DND-41 (cell line): ENCODE data around the gene MTM1.

Experiments used
- ATAC-seq: fragments of 200-7000 bp; cut with Tn5 transposase; 3 replicates; pipeline ENCODE4 v1.9.1; 2021; ENCODE audit warnings: low read depth; ENCODE audit not compliant: insufficient read depth
- DNase-seq: peaks from one replicate; pipeline ENCODE4 v3.0.0-alpha.2; 2020
- H2AFZ ChIP-seq: 2 replicates; pipeline ENCODE4 v1.6.0; 2012; ENCODE audit warnings: low read depth, low read length
- H3K27ac ChIP-seq: 2 replicates; pipeline ENCODE4 v1.5.1; 2012; ENCODE audit warnings: low read length, inconsistent platforms
- H3K27me3 ChIP-seq: fragments of 200-600 bp; sonication (generic); 2 replicates; pipeline ENCODE4 v1.6.0; 2012; ENCODE audit warnings: low read length, mild to moderate bottlenecking, inconsistent platforms; ENCODE audit not compliant: insufficient read depth, poor library complexity
- H3K36me3 ChIP-seq: 2 replicates; pipeline ENCODE4 v1.5.1; 2012; ENCODE audit warnings: low read length, inconsistent platforms; ENCODE audit not compliant: insufficient read depth
- H3K4me1 ChIP-seq: 2 replicates; pipeline ENCODE4 v1.5.1; 2012; ENCODE audit warnings: mild to moderate bottlenecking, low read length; ENCODE audit not compliant: insufficient read depth
- H3K4me2 ChIP-seq: 2 replicates; pipeline ENCODE4 v1.6.0; 2012; ENCODE audit warnings: mild to moderate bottlenecking, moderate library complexity, low read length, inconsistent platforms; ENCODE audit not compliant: insufficient read depth
- H3K4me3 ChIP-seq, 2 experiments: fragments of 200-600 bp in 1 of 2; shearing (Covaris generic) in 1 of 2; 2 replicates each; pipeline ENCODE4 v1.5.1; 2012 to 2016; ENCODE audit warnings: inconsistent platforms in 2 of 2, low read length in 2 of 2, mild to moderate bottlenecking in 2 of 2, low read depth in 1 of 2, moderate library complexity in 1 of 2
- H3K79me2 ChIP-seq: 2 replicates; pipeline ENCODE4 v1.6.0; 2012; ENCODE audit warnings: low read length, inconsistent platforms; ENCODE audit not compliant: insufficient read depth
- H3K9ac ChIP-seq: 2 replicates; pipeline ENCODE4 v1.6.0; 2012; ENCODE audit warnings: low read depth, mild to moderate bottlenecking, inconsistent platforms, low read length, moderate library complexity
- H3K9me3 ChIP-seq: 2 replicates; pipeline ENCODE4 v1.5.1; 2012; ENCODE audit warnings: low read length, moderate library complexity, mild to moderate bottlenecking, inconsistent platforms; ENCODE audit not compliant: insufficient read depth, severe bottlenecking
- H4K20me1 ChIP-seq: 2 replicates; pipeline ENCODE4 v1.6.0; 2012; ENCODE audit warnings: low read length; ENCODE audit not compliant: insufficient read depth
- EZH2 ChIP-seq: IDR thresholded peaks from 3 replicates; pipeline ENCODE4 v1.6.1; 2012; ENCODE audit warnings: borderline replicate concordance, low read depth, mild to moderate bottlenecking, moderate library complexity, low read length, inconsistent platforms; ENCODE audit not compliant: severe bottlenecking
- TF ChIP-seq, protein P1 (sequence below): IDR thresholded peaks from 2 replicates; pipeline ENCODE4 v1.5.1; 2012; ENCODE audit warnings: borderline replicate concordance, low read length, moderate library complexity, mild to moderate bottlenecking; ENCODE audit not compliant: poor library complexity, severe bottlenecking; ENCODE audit errors: extremely low read depth

Gene MTM1

DNA sequence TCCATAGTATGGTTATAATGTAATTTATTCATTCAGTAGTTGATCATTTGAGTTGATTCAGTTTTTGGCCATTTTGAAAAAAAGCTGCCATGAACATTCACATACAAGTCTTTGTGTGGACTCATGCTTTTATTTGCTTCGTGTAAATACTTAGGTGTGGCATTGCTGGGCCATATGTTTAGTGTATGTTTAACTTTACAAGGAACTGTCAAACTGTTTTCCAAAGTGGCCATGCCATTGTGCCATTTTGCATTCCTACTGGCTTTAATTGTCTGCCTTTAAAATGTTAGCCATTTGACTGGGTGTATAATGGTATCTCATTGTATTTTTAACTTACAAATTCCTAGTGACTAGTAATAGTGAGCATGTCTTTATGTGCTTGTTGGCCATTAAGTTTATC, 8.8 kb downstream of the MTM1 start:
- TF ChIP-seq EZH2: no peak
- TF ChIP-seq, protein P1, sequence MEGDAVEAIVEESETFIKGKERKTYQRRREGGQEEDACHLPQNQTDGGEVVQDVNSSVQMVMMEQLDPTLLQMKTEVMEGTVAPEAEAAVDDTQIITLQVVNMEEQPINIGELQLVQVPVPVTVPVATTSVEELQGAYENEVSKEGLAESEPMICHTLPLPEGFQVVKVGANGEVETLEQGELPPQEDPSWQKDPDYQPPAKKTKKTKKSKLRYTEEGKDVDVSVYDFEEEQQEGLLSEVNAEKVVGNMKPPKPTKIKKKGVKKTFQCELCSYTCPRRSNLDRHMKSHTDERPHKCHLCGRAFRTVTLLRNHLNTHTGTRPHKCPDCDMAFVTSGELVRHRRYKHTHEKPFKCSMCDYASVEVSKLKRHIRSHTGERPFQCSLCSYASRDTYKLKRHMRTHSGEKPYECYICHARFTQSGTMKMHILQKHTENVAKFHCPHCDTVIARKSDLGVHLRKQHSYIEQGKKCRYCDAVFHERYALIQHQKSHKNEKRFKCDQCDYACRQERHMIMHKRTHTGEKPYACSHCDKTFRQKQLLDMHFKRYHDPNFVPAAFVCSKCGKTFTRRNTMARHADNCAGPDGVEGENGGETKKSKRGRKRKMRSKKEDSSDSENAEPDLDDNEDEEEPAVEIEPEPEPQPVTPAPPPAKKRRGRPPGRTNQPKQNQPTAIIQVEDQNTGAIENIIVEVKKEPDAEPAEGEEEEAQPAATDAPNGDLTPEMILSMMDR: no peak
- no peaks in the 10 kb centered on the region for H3K27me3 ChIP-seq
- H3K9me3 ChIP-seq: no peaks in the 10 kb centered on the region
- no peak overlapping the region for H3K9ac ChIP-seq
- no peak overlapping the region for H3K27ac ChIP-seq
- H3K79me2 ChIP-seq: peaks cover 71% of the 10 kb centered on the region
- DNase-seq: no peak
- peaks cover 29% of the 10 kb centered on the region for H3K4me1 ChIP-seq
- ATAC-seq: no peak
- H3K4me2 ChIP-seq: no peak overlapping the region
- H4K20me1 ChIP-seq: no peaks in the 10 kb centered on the region; the same call in 1 of the 2 replicates
- H2AFZ ChIP-seq: no peak overlapping the region
- H3K36me3 ChIP-seq: no peaks in the 10 kb centered on the region
- no peak overlapping the region for H3K4me3 ChIP-seq

DNA sequence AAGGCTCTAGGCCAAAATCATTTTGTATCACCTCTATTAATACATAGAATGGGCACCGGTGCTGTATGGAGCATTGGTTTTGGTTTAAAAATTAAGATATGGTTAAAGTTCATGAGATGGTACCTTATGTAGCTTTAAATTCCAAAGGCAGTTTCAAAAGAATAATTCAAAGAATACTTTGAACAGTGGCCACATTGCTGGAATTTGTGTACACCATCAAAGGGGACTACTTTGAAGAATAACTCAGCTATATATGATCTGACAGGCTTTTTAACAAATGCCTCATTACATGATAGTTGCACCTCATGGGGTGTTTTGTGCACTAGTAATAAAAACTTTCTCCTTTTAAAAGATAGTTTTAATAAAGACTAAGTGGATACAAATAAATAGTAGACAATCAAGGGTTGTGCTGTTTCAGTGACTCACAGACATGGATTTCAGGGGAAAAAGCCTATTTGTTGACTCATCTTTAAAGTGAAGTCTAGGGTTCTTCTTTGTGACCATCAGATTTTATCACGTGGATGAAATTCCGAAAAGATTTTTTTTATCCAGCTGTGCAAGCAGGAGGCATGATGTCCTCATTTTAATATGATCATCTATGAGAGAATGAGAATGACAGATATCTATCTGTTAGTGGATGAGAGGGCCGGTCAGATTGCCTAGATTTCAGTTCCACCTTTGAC, 12.8 kb downstream of the MTM1 start:
- no peak for ATAC-seq
- TF ChIP-seq EZH2: no peak
- no peak overlapping the region for H3K27ac ChIP-seq
- no peak overlapping the region for H3K4me2 ChIP-seq
- peaks cover 42% of the 10 kb centered on the region for H3K79me2 ChIP-seq
- H3K27me3 ChIP-seq: no peaks in the 10 kb centered on the region
- DNase-seq: no peak
- H2AFZ ChIP-seq: no peak overlapping the region
- H3K9ac ChIP-seq: no peak overlapping the region
- 0 out of 2 replicates have a peak, but pooled peaks cover 3% of the 10 kb centered on the region for H4K20me1 ChIP-seq
- H3K9me3 ChIP-seq: no peaks in the 10 kb centered on the region
- H3K36me3 ChIP-seq: no peaks in the 10 kb centered on the region
- H3K4me1 ChIP-seq: no peaks in the 10 kb centered on the region
- H3K4me3 ChIP-seq: no peak overlapping the region

GRCh38 chrX:150582338-150582948, 14.0 kb downstream of the MTM1 start:
- no peak for DNase-seq
- no peaks in the 10 kb centered on the region for H3K4me1 ChIP-seq

More at GRCh38 chrX:150582338-150582948, 14.0 kb downstream of the MTM1 start:
- Histone ChIP-seq H2AFZ (no peak overlapping the region), H3K4me3 (no peak overlapping the region), H3K4me2 (no peak overlapping the region), H3K27ac (no peak overlapping the region), H4K20me1 (0 out of 2 replicates have a peak, but pooled peaks cover 3% of the 10 kb centered on the region), H3K79me2 (peaks cover 31% of the 10 kb centered on the region), H3K9ac (no peak overlapping the region), H3K9me3 (no peaks in the 10 kb centered on the region), H3K27me3 (no peaks in the 10 kb centered on the region), H3K36me3 (no peaks in the 10 kb centered on the region)
- TF ChIP-seq, protein P1: no peak
- TF ChIP-seq EZH2: no peak
- no peak for ATAC-seq
